OCI-LY7 (cell line): ENCODE measurements around the gene NOTCH2. TPM values are rescaled to one million over a fixed set of nuclear protein-coding genes. Genes with fewer than 3 reads are reported as not detected.

Source experiments
- BruUV-seq: library from RNA; stranded (reverse); fragments of 400-500 nt; replicated peaks from 2 replicates; lab custom pipeline; 2021; lab: Mats Ljungman, UMichigan
- CTCF ChIA-PET: fragments of 300-600 bp; sonication (Branson Sonifier 250); formaldehyde crosslinking; loops from one replicate; lab custom pipeline; 2022; ENCODE audit warnings: antibody characterized with exemption; ENCODE audit not compliant: unreplicated experiment; lab: Charles Lee
- POLR2A ChIA-PET: fragments of 300-600 bp; sonication (Branson Sonifier 250); formaldehyde crosslinking; loops from one replicate; lab custom pipeline; 2022; ENCODE audit warnings: antibody characterized with exemption; lab: Charles Lee
- DNase-seq: peaks from one replicate; pipeline ENCODE4 v3.0.0-alpha.2; 2015; ENCODE audit warnings: low spot score
- H2AFZ ChIP-seq: fragments of 200-600 bp; sonication (generic), shearing (Covaris generic); 2 replicates; pipeline ENCODE4 v1.6.1; 2014; ENCODE audit warnings: mild to moderate bottlenecking, antibody characterized with exemption, low read length, moderate library complexity
- H3K27ac ChIP-seq: fragments of 200-600 bp; sonication (generic); 2 replicates; pipeline ENCODE4 v1.5.1; 2014; ENCODE audit warnings: mixed run types, low read depth, mild to moderate bottlenecking, moderate library complexity, low read length, inconsistent platforms; ENCODE audit not compliant: poor library complexity, severe bottlenecking
- H3K36me3 ChIP-seq: fragments of 200-600 bp; sonication (generic); 2 replicates; pipeline ENCODE4 v1.6.1; 2014; ENCODE audit warnings: mild to moderate bottlenecking, antibody characterized with exemption, low read length, moderate library complexity, mixed read lengths; ENCODE audit not compliant: insufficient read depth
- H3K4me1 ChIP-seq: fragments of 200-600 bp; sonication (generic); 2 replicates; pipeline ENCODE4 v1.5.1; 2014; ENCODE audit warnings: mild to moderate bottlenecking, low read length; ENCODE audit not compliant: insufficient read depth, poor library complexity, severe bottlenecking
- H3K4me2 ChIP-seq: fragments of 200-600 bp; sonication (generic); 2 replicates; pipeline ENCODE4 v1.6.1; 2014; ENCODE audit warnings: mild to moderate bottlenecking, low read length
- H3K4me3 ChIP-seq: fragments of 200-600 bp; sonication (generic); 2 replicates; pipeline ENCODE4 v1.5.1; 2014; ENCODE audit warnings: mild to moderate bottlenecking, low read depth, low read length; ENCODE audit not compliant: poor library complexity, severe bottlenecking
- H3K79me2 ChIP-seq: fragments of 200-600 bp; sonication (generic); 2 replicates; pipeline ENCODE4 v1.6.1; 2016; ENCODE audit warnings: low read depth, mild to moderate bottlenecking, low read length, moderate library complexity, mixed read lengths; ENCODE audit not compliant: insufficient read depth
- H3K9me2 ChIP-seq: fragments of 200-600 bp; sonication (generic); 2 replicates; pipeline ENCODE4 v1.6.1; 2016; ENCODE audit warnings: mild to moderate bottlenecking, low read length, mixed read lengths; ENCODE audit not compliant: insufficient read depth
- H3K9me3 ChIP-seq: fragments of 200-600 bp; sonication (generic); 2 replicates; pipeline ENCODE4 v1.6.1; 2014; ENCODE audit warnings: mild to moderate bottlenecking, mixed run types, low read length, mixed read lengths
- H4K20me1 ChIP-seq: fragments of 200-600 bp; sonication (generic); 2 replicates; pipeline ENCODE4 v1.6.1; 2014; ENCODE audit warnings: mild to moderate bottlenecking, antibody characterized with exemption, low read length, moderate library complexity, mixed read lengths; ENCODE audit not compliant: insufficient read depth
- CTCF ChIP-seq: fragments of 200-600 bp; sonication (generic); conservative IDR thresholded peaks from 2 replicates; pipeline ENCODE4 v1.5.1; 2014; ENCODE audit warnings: mild to moderate bottlenecking, antibody characterized with exemption, low read length, moderate library complexity, mixed read lengths
- EZH2phosphoT487 ChIP-seq: fragments of 200-600 bp; sonication (generic); IDR thresholded peaks from 2 replicates; pipeline ENCODE4 v1.6.1; 2018; ENCODE audit warnings: low read depth, borderline replicate concordance, mild to moderate bottlenecking, mixed run types, antibody characterized with exemption, low read length, moderate library complexity, mixed read lengths
- intact Hi-C: fragments of 100-400 bp; cut with micrococcal nuclease; formaldehyde crosslinking; loops from one replicate; pipeline ENCODE4 v1.10.0; 2022; ENCODE audit not compliant: unreplicated experiment
- total RNA-seq, 2 experiments: library from RNA; depleted of rRNA in 1 of 2; stranded (reverse); fragments of >200 nt in 1 of 2; shearing (Covaris generic) in 1 of 2; gene quantifications; 2 replicates each; pipeline ENCODE4 v1.2.3, GENCODE V29; 2014 to 2022

The NOTCH2 gene
- total RNA-seq, 2 experiments from 2014 or later = 31.0 to 50.6 TPM

GRCh38 chr1:119966020-119966419 is 103.4 kb downstream of the NOTCH2 start:
- H3K79me2 ChIP-seq = no peaks in the 10 kb centered on the region
- POLR2A ChIA-PET = no interaction called here
- no peak overlapping the region for H3K4me2 ChIP-seq
- no peak for TF ChIP-seq EZH2phosphoT487
- no peak for TF ChIP-seq CTCF
- intact Hi-C loops = no loop called here
- H2AFZ ChIP-seq = no peak overlapping the region
- H3K9me2 ChIP-seq = no peaks in the 10 kb centered on the region
- DNase-seq = no peak
- H3K9me3 ChIP-seq = no peaks in the 10 kb centered on the region
- CTCF ChIA-PET = no interaction called here
- no peak overlapping the region for H3K4me3 ChIP-seq
- H4K20me1 ChIP-seq = no peaks in the 10 kb centered on the region
- H3K36me3 ChIP-seq = peaks cover 45% of the 10 kb centered on the region
- no peak overlapping the region for H3K27ac ChIP-seq
- BruUV-seq = no TSS peak
- H3K4me1 ChIP-seq = no peaks in the 10 kb centered on the region

- Histone ChIP-seq H3K4me1 (no peaks in the 10 kb centered on the region), H2AFZ (no peak overlapping the region), H3K4me2 (no peak overlapping the region), H3K79me2 (no peaks in the 10 kb centered on the region), H4K20me1 (no peaks in the 10 kb centered on the region), H3K9me2 (no peaks in the 10 kb centered on the region), H3K27ac (no peak overlapping the region), H3K4me3 (no peak overlapping the region), H3K9me3 (no peaks in the 10 kb centered on the region), H3K36me3 (peaks cover 45% of the 10 kb centered on the region)
- BruUV-seq = no TSS peak
- intact Hi-C loops = no loop called here
- TF ChIP-seq CTCF (no peak), EZH2phosphoT487 (no peak)
- POLR2A ChIA-PET = no interaction called here
- CTCF ChIA-PET = no interaction called here
- no peak for DNase-seq
Observed at GRCh38 chr1:119964673-119965363, 104.6 kb downstream of the NOTCH2 start.

- Histone ChIP-seq H3K4me1 (no peaks in the 10 kb centered on the region), H3K36me3 (peaks cover 41% of the 10 kb centered on the region)
Observed at GRCh38 chr1:119962296-119962968, 107.0 kb downstream of the NOTCH2 start.

More at GRCh38 chr1:119962296-119962968, 107.0 kb downstream of the NOTCH2 start:
- no peak overlapping the region for H3K27ac ChIP-seq
- H4K20me1 ChIP-seq = no peaks in the 10 kb centered on the region
- intact Hi-C loops = no loop called here
- H3K79me2 ChIP-seq = no peaks in the 10 kb centered on the region
- CTCF ChIA-PET = no interaction called here
- no peak overlapping the region for H3K4me2 ChIP-seq
- no peak for DNase-seq
- POLR2A ChIA-PET = interaction anchor here (1.1 kb wide), 1 partner anchor 25 kb away, joined by 3 read pairs; no protein-coding TSS in a partner anchor
- H3K9me2 ChIP-seq = no peaks in the 10 kb centered on the region
- no peaks in the 10 kb centered on the region for H3K9me3 ChIP-seq
- no peak overlapping the region for H3K4me3 ChIP-seq
- H2AFZ ChIP-seq = no peak overlapping the region
- no TSS peak for BruUV-seq
- TF ChIP-seq EZH2phosphoT487 (no peak), CTCF (no peak)
